NCI-H82 treated with DMSO at 0.1 percent for 48 hours (cell line): ENCODE data around the gene PSMC1.
"Not testable (repeated sequence)": the region's sequence is repeated elsewhere in the genome, so short reads cannot be mapped to it uniquely, and the experiment has no call there.

Experiments
- DNase-seq: peaks from one replicate; lab custom pipeline; 2025; ENCODE audit not compliant: unreplicated experiment; lab: John Stamatoyannopoulos, UW

PSMC1 gene

DNA sequence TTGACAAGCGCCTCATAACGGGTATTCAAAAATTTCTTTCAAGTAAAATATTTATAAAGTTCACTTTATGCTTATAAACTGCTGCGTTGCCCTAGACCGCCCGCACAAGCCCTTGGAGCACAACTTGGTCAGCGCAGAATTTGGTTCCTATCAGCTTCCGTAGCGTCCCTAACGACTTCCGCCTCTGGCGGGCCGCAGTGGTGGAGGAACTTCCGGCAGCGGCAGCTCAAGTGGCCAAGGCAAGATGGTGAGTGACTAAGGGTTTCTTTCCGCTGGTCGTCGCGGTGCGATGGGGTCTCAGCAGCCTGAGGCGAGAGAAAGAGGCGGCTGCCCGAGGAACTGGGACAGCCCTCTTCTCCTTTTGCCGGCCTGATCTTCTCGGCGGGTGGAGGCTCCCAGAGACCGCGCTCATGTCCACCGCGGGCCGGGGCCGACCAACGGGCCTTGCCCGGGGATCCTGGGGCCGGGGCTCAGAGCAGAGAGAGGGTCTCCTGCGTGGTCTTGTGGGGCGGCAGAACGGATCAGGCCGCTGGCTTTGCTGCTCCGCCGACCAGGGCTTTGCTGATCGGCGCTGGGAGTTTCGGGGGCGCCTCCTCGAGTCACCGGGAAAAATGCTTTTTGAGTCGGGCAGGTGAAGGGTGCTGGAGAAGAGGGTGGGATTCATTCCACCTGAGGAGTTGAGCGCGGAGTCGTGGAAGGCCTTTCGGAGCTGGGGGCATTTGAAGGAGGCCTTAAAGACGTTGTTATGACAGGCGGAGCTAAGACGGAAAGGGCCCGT, at the start of gene PSMC1:
Gene PSMC1, plus strand, starts transcription at position 200 of the 778 bp plus-strand sequence. Its CDS starts 45 bp downstream, at position 245.
- DNase-seq, result peak; percentile 62

DNA sequence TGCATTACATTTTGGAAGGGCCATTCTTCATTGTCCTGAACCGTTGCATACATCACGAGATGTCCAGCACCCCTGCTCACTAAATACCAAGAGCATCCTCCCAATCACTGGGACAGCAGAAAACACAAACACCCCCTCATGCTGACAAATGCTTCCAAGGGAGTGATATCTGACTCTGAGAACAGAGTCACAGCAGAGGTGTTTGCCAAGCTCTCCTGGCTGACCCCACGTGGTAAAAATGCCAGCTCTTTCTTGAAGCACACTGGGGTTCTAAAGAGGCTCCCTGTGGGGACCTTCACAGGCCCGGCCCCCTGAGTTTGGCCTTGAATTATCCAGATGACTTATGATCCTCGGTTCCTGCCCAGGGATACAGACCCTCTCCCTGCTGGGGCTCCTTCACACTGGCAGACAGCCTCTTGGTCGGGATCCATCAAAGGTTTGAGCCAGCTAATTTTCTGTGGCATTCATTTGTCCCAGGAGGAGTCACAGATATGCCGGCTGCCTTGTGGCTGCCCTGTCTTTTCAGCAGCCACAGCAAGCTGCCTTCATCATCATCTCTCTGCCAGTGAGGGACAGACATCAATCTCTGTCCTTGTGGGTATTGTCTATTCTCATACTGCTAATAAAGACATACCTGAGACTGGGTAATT, 43.1 kb upstream of the PSMC1 start:
- no peak for DNase-seq

DNA sequence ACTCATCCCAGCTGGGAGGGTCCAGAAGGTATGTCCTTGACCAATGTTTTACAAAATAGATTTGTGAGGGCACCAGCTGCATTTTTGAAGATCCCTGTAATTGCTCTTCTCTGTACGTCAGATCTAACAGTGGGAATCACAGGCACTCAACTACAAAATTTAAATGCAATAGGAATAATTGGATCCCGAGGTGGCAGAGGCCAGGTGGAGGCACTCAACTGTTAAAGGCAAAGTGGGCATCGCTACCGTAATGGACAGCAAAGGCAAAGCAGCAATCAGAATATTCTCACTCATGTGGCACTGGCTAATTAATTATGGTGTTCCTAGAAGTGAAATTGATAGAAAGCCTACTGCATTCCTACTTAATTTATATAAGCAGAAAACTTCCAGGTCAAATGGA, 27.9 kb upstream of the PSMC1 start:
- no peak for DNase-seq

- not testable (repeated sequence) for DNase-seq
Measured at GRCh38 chr14:90229942-90230341, 26.4 kb upstream of the PSMC1 start.

- peak; percentile 34 for DNase-seq
Measured at GRCh38 chr14:90235179-90235976, 21.0 kb upstream of the PSMC1 start.

DNA sequence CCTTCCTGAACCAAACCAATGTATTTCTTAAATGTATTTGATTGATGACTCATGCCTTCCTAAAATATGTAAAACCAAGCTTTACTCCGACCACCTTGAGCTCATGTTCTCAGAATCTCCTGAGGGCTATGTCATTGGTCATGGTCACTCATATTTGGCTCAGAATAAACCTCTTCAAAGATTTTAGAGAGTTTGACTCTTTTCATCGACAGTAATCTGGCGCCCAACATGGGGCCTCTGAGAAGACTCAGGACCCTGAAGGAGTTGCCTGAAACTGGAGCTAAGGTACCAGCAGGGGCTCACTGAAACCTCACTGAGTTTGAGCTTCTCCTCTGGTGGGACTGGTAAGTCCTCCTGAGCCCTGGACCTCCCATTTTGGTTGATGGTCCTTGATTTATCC, 17.2 kb upstream of the PSMC1 start:
- no peak for DNase-seq

GRCh38 chr14:90242444-90242843, 13.9 kb upstream of the PSMC1 start:
- no peak for DNase-seq

DNA sequence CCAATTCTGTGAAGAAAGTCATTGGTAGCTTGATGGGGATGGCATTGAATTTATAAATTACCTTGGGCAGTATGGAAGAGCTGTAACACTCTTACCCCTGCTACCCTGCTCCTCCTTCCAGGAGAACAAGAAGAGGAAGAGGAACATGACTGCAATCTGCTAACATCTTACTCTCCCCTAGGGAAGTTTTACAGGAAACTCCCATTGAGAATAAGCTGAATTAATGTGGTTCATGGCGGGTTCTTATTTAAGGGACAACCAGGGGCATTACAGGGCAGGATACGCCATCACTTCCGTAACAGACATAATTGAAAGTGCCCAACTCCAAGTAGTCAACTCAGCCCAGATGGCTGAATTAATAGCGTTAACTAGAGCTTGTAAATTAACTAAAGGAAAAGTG, 9.4 kb upstream of the PSMC1 start:
- DNase-seq, result no peak

- not testable (repeated sequence) for DNase-seq
Measured at GRCh38 chr14:90247441-90247840, 8.9 kb upstream of the PSMC1 start.

DNA sequence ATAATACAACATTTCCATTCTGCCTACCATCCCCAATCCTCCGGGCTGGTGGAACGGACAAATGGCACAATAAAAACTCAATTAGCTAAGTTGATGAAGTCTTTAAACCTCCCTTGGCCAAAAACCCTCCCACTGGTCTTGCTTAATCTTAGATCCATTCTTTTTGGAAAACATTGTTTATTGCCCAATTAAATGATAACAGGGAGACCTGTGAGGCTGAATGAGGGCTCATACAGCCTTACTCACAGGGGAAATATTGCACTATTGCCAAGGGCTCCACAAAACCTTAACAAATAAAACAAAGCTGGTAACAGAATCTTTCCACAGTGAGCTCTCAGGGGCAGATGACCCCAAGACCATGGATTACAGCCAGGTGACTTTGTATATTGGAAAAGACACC, 7.8 kb upstream of the PSMC1 start:
- DNase-seq, result no peak

DNA sequence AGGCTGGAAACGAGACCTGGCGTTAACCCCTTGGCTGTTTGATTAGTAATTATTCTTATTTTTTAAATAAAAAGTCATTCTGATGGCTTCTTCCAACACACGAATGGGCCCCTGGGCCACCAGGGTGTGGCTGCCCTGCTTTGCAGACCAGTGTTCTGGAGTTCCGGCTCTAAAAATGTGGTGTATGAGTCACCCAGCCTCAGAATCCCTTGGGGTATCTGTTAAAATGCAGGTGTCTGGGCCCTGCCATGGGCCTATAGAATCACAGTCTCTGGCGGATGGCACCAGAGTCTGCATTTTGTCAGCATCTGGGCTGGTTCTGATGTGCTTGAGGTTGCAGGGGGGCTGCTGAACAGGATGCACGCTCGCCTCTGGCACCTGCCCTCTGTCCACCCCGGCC, 2.5 kb upstream of the PSMC1 start:
- DNase-seq, result no peak

DNA sequence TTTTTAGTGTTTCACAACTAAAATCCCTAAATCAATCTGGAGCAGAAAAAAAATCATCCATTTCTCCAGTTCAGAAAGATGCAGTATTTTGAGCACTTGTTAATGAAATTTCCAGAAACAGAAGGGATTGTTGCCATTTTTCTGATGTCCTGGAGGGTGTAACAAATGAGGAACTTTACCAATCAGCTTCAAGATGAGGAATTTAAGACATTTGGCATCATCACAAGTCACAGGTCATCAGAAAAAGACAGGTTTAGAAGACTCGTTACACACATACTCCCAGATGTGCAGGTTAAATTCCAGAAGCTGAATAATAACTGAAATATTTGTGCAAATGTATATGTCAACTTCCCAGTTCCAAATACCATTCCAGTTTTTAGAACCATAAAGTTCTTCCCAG, 482 bp upstream of the PSMC1 start:
- no peak for DNase-seq

DNA sequence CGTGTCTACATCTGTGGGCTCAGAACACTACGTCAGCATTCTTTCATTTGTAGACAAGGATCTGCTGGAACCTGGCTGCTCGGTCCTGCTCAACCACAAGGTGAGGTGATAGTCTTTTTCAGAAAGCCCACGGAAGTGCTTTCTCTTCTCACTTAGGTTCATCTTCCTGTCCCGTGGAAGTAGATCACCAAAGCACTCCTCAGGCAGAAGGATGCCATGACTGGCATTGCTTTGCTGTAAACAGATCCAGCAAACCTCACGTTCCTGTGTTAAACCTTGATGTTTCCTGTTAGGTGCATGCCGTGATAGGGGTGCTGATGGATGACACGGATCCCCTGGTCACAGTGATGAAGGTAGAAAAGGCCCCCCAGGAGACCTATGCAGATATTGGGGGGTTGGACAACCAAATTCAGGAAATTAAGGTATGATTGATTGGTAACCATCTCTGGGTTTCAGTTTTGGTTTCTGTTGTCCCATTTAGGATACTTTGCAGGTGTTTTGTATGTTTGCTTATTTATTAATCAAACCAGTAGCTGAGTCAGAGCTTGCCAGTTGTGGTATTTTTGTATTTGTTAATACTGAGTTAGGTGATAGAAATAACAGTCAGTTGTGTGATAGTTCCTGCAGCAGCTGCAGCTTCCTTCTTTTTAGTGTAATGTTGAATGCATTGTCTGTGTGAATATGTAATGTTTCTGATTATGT, 7.5 kb downstream of the PSMC1 start:
- no peak for DNase-seq

GRCh38 chr14:90266441-90267154, 10.2 kb downstream of the PSMC1 start:
- no peak for DNase-seq

- DNase-seq, result no peak
Measured at GRCh38 chr14:90268420-90268819, 12.1 kb downstream of the PSMC1 start.

GRCh38 chr14:90272523-90272922, 16.2 kb downstream of the PSMC1 start:
- no peak for DNase-seq

DNA sequence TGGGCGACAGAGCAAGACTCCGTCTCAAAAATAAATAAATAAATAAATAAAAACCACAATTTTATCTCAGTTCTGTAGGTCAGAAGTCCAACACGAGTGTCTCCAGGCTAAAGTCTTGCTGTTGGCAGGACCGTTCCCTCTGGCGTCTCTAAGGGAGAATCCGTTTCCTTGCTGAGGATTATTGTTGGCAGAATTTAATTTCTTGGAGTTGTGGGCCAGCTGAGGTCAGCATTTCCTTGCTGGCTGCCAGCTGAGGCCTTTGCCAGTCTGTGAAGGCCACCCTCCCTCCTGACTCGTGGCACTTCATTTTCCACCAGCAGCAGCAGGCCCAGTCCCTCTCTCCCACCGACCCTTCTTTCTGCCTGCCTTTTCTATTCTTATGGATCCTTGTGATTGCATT, 17.2 kb downstream of the PSMC1 start:
- no peak for DNase-seq

DNA sequence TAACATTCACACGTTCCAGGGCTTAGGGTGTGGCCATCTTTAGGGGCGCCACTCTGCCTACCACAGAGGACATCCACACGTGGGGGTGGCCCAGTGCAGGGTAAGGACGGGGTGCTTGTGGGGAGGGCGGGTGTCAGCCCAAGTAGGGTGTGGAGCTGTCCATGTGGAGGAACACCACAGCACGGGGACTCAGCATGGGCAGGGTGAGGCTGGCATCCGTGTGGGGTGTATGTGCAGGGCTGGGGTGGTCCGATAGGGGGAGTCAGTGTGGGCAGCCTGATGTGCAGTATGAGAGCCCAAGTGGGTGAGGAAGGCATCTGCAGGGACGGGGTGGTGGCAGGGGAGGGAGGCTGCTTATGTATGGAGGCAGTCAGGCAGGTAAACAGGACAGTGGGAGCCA, 17.7 kb downstream of the PSMC1 start:
- no peak for DNase-seq

- DNase-seq, result no peak
Measured at GRCh38 chr14:90274808-90275457, 18.6 kb downstream of the PSMC1 start.

- DNase-seq, result no peak
Measured at GRCh38 chr14:90275458-90275814, 19.1 kb downstream of the PSMC1 start.
